Activated T-cell treated with anti-CD3 and anti-CD28 coated beads, Interleukin-2, amount 50 U/mL, for 24 hours (primary cell): ENCODE results near the gene USP54.
"Not testable (repeated sequence)": the region's sequence is repeated elsewhere in the genome, so short reads cannot be mapped to it uniquely, and the experiment has no call there.

Source experiments
- DNase-seq: peaks from one replicate; pipeline ENCODE4 v3.0.0-alpha.2; 2020
- H3K27ac Mint-ChIP-seq: 2 replicates; pipeline ENCODE4 v1.8.0; 2020; ENCODE audit warnings: mild to moderate bottlenecking, mixed read lengths
- H3K27me3 Mint-ChIP-seq: 2 replicates; pipeline ENCODE4 v1.8.0; 2020; ENCODE audit warnings: mixed read lengths
- H3K36me3 Mint-ChIP-seq: 2 replicates; pipeline ENCODE4 v1.8.0; 2020; ENCODE audit warnings: low read depth, mixed read lengths
- H3K4me1 Mint-ChIP-seq: 2 replicates; pipeline ENCODE4 v1.8.0; 2020; ENCODE audit warnings: low read depth, mixed read lengths
- H3K4me3 Mint-ChIP-seq: 2 replicates; pipeline ENCODE4 v1.8.0; 2020; ENCODE audit warnings: mild to moderate bottlenecking, moderate library complexity, mixed read lengths
- H3K9me3 Mint-ChIP-seq: 2 replicates; pipeline ENCODE4 v1.8.0; 2020; ENCODE audit warnings: mixed read lengths

USP54 gene

DNA sequence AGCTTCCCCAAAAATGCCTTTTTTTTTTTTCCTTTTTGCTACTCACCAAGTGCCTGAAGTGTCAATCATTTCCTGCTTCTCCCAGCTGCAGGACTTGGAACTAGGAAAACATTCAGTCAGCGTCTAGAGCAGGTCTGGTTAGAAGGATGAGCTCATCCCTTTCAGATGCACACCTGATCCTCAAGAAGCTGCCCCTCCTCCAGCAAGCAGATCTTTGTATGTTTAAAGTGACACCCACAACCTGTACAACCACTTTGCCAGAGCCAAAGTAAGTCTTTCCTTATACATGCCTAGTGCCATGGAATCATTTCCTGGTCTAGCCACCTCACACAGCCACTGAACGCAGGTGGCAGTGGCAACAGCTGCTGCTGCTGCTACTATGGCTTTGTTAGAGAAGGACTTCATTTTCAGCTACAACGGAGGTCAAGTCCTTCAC, 10.4 kb upstream of the USP54 start:
- no peak overlapping the region for H3K27ac Mint-ChIP-seq
- no peaks in the 10 kb centered on the region for H3K4me1 Mint-ChIP-seq
- no peaks in the 10 kb centered on the region for H3K9me3 Mint-ChIP-seq
- no peak overlapping the region for H3K4me3 Mint-ChIP-seq
- H3K27me3 Mint-ChIP-seq: no peaks in the 10 kb centered on the region
- H3K36me3 Mint-ChIP-seq: peaks cover 2% of the 10 kb centered on the region
- DNase-seq: no peak

DNA sequence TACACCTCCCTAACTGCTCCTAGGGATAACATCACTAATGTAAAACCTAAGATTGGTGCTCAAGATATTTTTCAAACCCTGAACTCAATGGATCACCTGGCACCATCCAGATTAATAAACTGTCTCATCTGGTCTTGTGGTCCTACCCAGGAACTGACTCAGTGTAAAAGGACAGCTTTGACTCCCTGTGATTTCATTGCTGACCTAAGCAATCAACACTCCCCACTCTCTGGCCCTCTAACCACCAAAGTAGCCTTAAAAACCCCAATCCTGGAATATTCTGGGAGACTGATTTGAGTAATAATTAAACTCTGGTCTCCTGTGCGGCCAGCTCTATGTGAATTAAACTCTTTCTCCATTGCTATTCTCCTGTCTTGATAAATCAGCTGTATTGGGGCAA, 6.2 kb upstream of the USP54 start:
- no peaks in the 10 kb centered on the region for H3K27me3 Mint-ChIP-seq
- H3K4me3 Mint-ChIP-seq: no peak overlapping the region
- no peaks in the 10 kb centered on the region for H3K36me3 Mint-ChIP-seq
- peaks cover 6% of the 10 kb centered on the region for H3K4me1 Mint-ChIP-seq
- H3K9me3 Mint-ChIP-seq: no peaks in the 10 kb centered on the region
- no peak overlapping the region for H3K27ac Mint-ChIP-seq
- no peak for DNase-seq

DNA sequence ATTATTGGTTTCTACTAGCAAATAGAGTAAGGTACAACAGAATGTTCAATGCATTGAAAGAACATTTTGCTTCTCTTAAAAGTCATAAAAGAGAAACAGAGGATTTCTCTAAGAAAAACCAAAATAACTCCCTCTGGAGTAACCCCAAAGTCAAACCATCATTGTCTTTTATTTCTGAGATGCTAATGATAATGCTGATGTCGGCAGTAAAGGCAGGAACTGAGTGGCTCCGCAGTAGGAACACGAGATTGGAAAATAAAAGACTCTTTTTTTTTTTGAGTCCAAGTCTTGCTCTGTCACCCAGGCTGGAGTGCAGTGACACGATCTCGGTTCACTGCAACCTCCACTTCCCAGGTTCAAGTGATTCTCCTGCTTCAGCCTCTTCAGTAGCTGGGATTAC, 2.7 kb upstream of the USP54 start:
- no peak for DNase-seq
- Mint-ChIP-seq H3K27ac (no peak overlapping the region), H3K27me3 (no peaks in the 10 kb centered on the region), H3K9me3 (no peaks in the 10 kb centered on the region), H3K36me3 (no peaks in the 10 kb centered on the region), H3K4me1 (peaks cover 24% of the 10 kb centered on the region), H3K4me3 (no peak overlapping the region)

DNA sequence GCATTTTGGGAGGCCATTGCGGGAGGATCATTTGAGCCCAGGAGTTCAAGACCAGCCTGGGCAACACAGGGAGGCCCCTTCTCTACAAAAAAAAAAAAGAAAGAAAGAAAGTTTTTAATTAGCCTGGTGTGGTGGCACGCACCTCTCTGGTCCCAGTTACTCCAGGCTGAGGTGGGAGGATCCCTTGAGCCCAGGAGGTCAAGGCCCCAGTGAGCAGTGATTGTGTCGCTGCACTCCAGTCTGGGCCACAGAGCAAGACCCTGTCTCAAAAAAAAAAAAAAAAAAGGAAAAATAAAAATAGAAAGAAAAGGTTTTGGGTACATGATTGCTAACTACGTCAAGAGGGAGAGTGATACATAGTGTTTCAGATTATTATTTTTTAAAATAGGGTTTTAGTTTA, 2.0 kb upstream of the USP54 start:
- H3K27ac Mint-ChIP-seq: no peak overlapping the region
- no peaks in the 10 kb centered on the region for H3K27me3 Mint-ChIP-seq
- H3K4me3 Mint-ChIP-seq: no peak overlapping the region
- DNase-seq: no peak
- H3K4me1 Mint-ChIP-seq: peaks cover 24% of the 10 kb centered on the region
- H3K36me3 Mint-ChIP-seq: no peaks in the 10 kb centered on the region
- H3K9me3 Mint-ChIP-seq: no peaks in the 10 kb centered on the region

DNA sequence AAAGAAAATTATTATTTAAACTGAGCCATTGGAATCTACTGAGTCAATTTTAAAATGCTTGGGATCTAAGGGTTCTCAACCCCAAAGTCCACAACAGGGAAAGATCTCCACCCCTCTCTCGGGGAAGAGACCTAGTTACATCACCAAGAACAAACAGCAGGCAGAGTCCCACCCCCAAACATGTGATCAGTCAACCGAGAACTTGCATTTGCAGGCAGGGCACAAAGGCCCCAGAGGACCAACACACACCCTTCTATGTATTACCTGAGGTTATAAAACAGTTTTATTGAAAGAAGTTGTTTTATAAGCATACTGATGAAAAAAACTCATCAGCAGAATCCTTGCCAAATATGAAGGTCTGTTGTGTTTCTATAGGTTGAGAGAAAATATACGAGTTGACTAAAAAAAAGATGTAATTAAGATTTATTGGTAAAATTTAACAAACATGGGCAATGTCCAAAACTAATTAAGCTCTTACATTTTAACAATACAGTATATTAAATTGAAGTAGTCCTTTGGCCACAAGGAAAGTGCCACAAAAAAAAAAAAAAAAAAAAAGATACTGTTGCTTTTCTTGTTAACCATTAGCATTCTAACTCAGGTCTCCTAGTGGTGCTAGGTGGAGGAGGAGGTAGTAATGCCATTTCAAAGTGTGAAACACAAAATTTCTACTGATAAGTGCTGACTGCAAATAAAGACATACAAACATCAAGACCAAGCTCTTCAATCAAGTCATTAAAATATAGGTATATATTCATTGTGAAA, 975 bp upstream of the USP54 start:
- DNase-seq: no peak
- Mint-ChIP-seq H3K27ac (peak overlapping the region; percentile 44), H3K9me3 (no peaks in the 10 kb centered on the region), H3K4me3 (no peak overlapping the region), H3K36me3 (no peaks in the 10 kb centered on the region), H3K27me3 (no peaks in the 10 kb centered on the region), H3K4me1 (peaks cover 24% of the 10 kb centered on the region)

DNA sequence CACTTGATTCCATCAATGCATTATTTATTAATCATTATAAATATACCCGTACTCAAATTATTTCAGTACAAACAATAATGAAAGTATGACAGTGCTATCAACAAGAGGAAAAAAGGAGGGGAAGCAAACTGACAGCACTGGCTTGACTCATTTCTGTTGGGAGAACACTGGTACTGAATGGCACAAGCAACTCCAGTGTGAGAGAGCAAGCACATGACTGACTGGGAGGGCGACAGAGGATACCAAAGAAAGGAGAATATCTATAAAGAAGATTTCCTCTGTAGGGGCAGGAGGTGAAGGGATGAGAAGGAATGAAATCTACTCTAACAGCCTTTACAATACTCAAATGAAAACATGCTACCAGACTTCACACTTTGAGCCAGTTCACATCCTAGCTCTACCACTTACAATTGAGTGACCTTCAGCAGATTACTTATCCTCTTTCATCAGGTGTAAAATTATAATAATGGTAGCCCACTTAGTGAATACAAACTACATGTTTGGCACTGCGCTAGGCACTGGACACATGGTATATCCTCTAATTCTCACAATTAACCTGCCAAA, 1.5 kb downstream of the USP54 start:
- H3K9me3 Mint-ChIP-seq: no peaks in the 10 kb centered on the region
- H3K27ac Mint-ChIP-seq: no peak overlapping the region
- peaks cover 24% of the 10 kb centered on the region for H3K4me1 Mint-ChIP-seq
- H3K27me3 Mint-ChIP-seq: no peaks in the 10 kb centered on the region
- no peaks in the 10 kb centered on the region for H3K36me3 Mint-ChIP-seq
- DNase-seq: no peak
- no peak overlapping the region for H3K4me3 Mint-ChIP-seq

DNA sequence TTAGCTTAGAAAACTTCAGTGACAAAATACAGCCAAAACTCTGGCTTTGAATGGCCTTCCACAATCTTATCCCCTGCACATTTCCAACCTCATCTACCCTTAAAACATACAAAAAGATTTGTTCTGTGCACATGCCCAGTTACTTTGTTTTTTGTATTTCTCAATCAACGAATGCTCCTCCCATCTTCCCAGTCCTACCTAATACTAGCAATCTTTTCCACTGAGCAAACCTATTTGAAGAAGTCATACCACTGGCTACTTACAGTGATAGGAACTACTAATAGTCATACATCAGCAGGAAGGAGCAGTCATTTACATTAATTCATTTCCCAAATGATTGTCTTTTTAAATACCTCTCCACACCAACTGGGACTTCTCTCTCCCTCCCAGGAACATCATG, 2.5 kb downstream of the USP54 start:
- no peak overlapping the region for H3K4me3 Mint-ChIP-seq
- no peaks in the 10 kb centered on the region for H3K9me3 Mint-ChIP-seq
- no peak for DNase-seq
- H3K36me3 Mint-ChIP-seq: no peaks in the 10 kb centered on the region
- no peak overlapping the region for H3K27ac Mint-ChIP-seq
- no peaks in the 10 kb centered on the region for H3K27me3 Mint-ChIP-seq
- H3K4me1 Mint-ChIP-seq: peaks cover 24% of the 10 kb centered on the region

DNA sequence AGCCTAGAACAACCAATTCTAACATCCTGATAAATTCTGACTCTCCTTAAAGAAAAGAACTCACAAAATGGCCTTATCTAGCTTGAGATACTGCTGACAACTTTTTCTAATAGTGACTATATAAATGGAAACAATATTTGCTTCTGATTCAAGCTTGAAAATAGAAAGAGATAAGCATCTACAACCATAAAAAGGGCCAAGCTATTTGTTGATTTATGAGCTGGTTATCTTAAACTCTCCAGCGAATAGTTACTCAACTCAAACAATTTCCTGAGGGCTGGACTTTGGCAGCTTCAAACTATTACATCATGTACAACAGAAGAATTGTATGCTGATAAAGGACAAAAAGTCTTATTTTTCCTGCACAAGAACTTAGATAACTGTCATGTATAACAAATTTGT, 4.6 kb downstream of the USP54 start:
- Mint-ChIP-seq H3K4me1 (peaks cover 11% of the 10 kb centered on the region), H3K27me3 (no peaks in the 10 kb centered on the region), H3K4me3 (no peak overlapping the region), H3K27ac (no peak overlapping the region), H3K36me3 (no peaks in the 10 kb centered on the region), H3K9me3 (no peaks in the 10 kb centered on the region)
- DNase-seq: no peak

DNA sequence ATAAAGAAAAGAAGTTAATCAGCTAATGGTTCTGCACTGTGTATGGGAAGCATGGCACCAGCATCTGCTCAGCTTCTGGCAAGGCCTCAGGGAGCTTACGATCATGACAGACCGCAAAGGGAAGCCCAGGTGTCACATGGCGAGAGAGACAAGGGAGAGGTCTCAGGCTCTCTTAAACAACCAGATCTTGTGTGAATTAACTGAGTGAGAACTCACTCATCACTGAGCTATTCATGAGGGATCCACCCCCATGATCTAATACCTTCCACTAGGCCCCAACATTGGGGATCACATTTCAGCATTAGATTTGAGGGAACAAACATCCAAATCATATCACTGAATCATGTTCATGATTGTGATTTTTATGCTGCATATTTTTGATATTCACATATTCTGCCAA, 5.8 kb downstream of the USP54 start:
- Mint-ChIP-seq H3K27me3 (no peaks in the 10 kb centered on the region), H3K36me3 (no peaks in the 10 kb centered on the region), H3K9me3 (no peaks in the 10 kb centered on the region), H3K4me1 (peaks cover 2% of the 10 kb centered on the region), H3K27ac (no peak overlapping the region), H3K4me3 (no peak overlapping the region)
- no peak for DNase-seq

DNA sequence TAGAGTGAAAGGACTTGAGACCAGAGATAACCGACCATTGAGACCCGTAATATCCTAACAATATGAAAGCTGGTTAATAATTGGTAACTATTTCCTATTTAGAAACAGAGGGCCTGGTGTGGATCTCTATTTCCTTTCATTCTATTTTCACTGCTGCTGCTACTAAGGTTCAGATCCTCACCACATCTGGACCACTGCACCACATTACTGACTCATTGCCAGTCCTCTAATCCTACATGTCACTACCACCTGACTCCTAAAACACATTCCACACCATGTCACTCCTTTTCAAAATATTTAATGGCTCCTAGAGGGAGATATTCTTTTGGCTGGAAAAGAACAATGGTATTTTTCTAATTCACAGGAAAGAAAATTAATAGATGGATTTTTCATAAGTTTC, 6.4 kb downstream of the USP54 start:
- Mint-ChIP-seq H3K4me1 (peaks cover 2% of the 10 kb centered on the region), H3K9me3 (no peaks in the 10 kb centered on the region), H3K27ac (no peak overlapping the region), H3K36me3 (no peaks in the 10 kb centered on the region), H3K4me3 (no peak overlapping the region), H3K27me3 (no peaks in the 10 kb centered on the region)
- DNase-seq: no peak

DNA sequence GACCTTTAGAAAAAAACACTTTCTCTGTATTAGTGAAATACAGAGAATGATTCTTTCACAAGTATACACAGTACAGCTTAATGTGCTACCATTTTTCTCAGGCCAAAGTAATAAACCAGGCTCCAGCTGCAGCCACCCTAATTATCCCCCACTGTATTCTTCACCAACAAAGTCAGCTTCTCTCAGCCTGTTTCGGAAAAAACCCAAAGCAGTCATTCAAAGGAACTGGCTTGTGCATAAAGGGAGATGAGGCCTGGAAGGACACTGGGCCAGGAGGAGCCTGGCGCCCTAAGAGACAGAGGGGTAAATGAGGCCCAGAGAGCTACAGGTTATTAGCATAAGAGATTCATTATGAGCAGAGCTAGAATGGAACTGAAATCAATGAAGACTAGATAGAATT, 9.2 kb downstream of the USP54 start:
- Mint-ChIP-seq H3K27ac (no peak overlapping the region), H3K27me3 (no peaks in the 10 kb centered on the region), H3K9me3 (no peaks in the 10 kb centered on the region), H3K4me1 (no peaks in the 10 kb centered on the region), H3K36me3 (no peaks in the 10 kb centered on the region), H3K4me3 (no peak overlapping the region)
- DNase-seq: no peak

DNA sequence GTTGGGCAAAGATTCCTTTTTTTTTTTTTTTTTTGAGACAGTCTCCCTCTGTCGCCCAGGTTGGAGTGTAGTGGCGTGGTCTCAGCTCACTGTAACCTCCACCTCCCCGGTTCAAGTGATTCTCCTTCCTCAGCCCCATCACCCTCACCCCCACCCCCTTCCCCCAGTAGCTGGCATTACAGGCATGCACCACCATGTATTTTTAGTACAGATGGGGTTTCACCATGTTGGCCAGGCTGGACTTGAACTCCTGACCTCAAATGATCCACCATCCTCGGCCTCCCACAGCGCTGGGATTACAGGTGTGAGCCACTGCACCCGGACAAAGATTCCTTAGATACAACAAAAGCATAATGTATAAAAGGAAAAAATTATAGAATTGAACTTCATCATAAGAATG, 12.2 kb downstream of the USP54 start:
- H3K36me3 Mint-ChIP-seq, H3K27ac Mint-ChIP-seq, H3K27me3 Mint-ChIP-seq, H3K4me1 Mint-ChIP-seq, H3K4me3 Mint-ChIP-seq, H3K9me3 Mint-ChIP-seq, DNase-seq: not testable (repeated sequence)

DNA sequence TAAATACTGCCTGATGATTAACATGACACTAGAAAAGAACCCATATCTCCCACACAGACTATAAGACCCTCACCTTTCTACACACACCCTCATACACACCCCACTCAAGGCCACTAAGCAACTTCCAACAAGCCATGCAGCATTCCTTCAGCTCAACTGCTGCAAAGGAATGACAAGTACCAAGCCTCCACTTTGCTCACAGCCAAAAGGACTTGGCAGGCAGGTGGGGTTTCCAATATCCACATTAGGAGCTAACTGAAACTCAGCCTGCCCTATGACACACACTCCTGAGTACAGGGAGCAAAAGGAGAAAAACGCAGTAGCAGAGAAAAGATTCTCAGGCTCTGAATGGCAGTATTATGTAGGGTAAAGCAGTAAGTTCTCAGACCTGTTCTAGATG, 13.4 kb downstream of the USP54 start:
- no peak overlapping the region for H3K27ac Mint-ChIP-seq

DNA sequence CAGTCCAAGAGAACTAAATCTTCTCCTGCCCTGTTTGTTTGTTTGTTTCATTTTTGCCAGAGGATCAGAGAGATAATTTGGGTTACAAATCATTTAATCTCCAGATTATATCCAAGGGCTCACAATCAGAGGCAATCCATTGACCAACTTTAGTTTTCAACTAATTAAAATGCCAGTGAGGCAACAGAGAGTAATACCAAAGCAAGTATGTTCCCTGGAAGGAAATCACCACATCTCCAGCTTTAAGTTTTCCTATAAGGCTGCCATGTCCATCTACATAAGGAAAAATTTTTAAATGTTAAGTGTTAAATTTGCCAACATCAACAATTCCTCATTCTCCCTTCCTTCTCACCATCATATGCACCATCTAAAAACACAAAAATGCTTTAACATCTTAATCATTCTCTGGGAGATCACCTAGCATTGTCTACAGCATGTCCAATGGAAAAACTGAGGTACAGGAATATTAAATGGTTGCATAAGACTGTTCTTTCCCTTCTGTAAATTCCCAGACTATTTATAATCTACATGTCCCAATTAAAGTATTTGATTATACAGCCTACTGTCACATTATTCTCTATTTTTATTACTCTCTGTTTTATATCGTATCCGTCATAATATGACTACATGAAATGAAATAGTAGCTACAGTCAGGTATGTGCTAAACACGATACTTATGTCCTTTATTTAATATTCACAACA, 14.1 kb downstream of the USP54 start:
- DNase-seq: no peak
- Mint-ChIP-seq H3K36me3 (no peaks in the 10 kb centered on the region), H3K27ac (no peak overlapping the region), H3K4me3 (no peak overlapping the region), H3K27me3 (no peaks in the 10 kb centered on the region), H3K4me1 (no peaks in the 10 kb centered on the region), H3K9me3 (no peaks in the 10 kb centered on the region)

More for the DNA sequence above, 13.4 kb downstream of the USP54 start:
- Mint-ChIP-seq H3K27me3 (no peaks in the 10 kb centered on the region), H3K4me3 (no peak overlapping the region), H3K4me1 (no peaks in the 10 kb centered on the region), H3K9me3 (no peaks in the 10 kb centered on the region), H3K36me3 (no peaks in the 10 kb centered on the region)
- no peak for DNase-seq

DNA sequence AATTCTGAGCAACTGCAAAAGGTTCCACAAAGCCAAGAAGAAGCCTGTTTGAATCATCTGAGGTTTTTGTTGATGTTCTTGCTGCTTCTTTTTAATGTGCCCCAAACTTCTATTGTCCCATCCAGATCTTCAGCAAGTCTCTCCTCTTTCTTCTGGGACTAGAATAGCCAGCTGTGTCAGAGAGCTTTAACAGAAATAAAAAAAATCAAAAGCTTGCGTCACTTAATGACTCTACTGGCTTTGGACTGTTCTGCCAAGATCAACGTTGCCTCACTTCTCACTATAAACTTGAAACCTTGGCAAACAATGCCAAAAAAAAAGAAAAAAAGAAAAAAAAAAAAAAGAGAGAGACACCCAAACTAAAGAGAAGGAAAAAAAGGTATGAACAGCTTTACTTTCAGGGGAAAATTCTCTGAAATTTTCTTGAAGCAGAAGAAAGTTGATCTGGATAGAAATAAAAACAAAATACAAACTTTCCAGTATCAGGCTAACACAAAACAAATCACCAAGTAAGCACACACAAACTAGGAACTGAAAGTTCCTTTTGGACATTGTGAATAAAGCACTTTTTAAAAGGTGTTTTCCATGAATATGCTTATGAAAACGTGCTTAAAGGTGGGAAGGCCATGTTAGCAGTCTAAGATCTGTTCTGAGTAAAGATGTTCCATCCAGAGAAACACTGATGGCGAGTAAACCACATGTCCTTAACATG, 14.8 kb downstream of the USP54 start:
- DNase-seq: no peak
- Mint-ChIP-seq H3K9me3 (no peaks in the 10 kb centered on the region), H3K4me1 (no peaks in the 10 kb centered on the region), H3K4me3 (no peak overlapping the region), H3K36me3 (no peaks in the 10 kb centered on the region), H3K27me3 (no peaks in the 10 kb centered on the region), H3K27ac (no peak overlapping the region)
